ENCODE data around the gene ABCC1. TPM values are rescaled to one million over a fixed set of nuclear protein-coding genes. Genes with fewer than 3 reads are reported as not detected.

The ABCC1 gene
- total RNA-seq, 1 donor from 2014 or later, result 47.9 TPM

GRCh38 chr16:16007743-16008111 lies 58.3 kb downstream of the ABCC1 start:
- no peak for TF ChIP-seq CTCF (IDR thresholded peaks at IDR 0.05)
- no peak for DNase-seq (ENCODE audit: low spot score)
- no peaks in the 10 kb centered on the region for H3K27me3 Mint-ChIP-seq (ENCODE audit: low read depth)
- peaks cover 42% of the 10 kb centered on the region for H3K4me1 Mint-ChIP-seq (ENCODE audit: low read depth)
- H3K36me3 Mint-ChIP-seq (ENCODE audit: low read depth), result peaks cover 15% of the 10 kb centered on the region
- no peak overlapping the region for H3K4me3 Mint-ChIP-seq (ENCODE audit: unreplicated experiment)
- H3K27ac Mint-ChIP-seq (ENCODE audit: unreplicated experiment), result no peak overlapping the region
- H3K9me3 Mint-ChIP-seq (ENCODE audit: low read depth), result no peaks in the 10 kb centered on the region

GRCh38 chr16:16008666-16009065 lies 59.2 kb downstream of the ABCC1 start:
- Mint-ChIP-seq H3K27ac (ENCODE audit: unreplicated experiment) (no peak overlapping the region), H3K36me3 (ENCODE audit: low read depth) (peaks cover 15% of the 10 kb centered on the region), H3K27me3 (ENCODE audit: low read depth) (no peaks in the 10 kb centered on the region), H3K4me3 (ENCODE audit: unreplicated experiment) (no peak overlapping the region), H3K4me1 (ENCODE audit: low read depth) (peaks cover 47% of the 10 kb centered on the region), H3K9me3 (ENCODE audit: low read depth) (no peaks in the 10 kb centered on the region)
- no peak for TF ChIP-seq CTCF (IDR thresholded peaks at IDR 0.05)
- no peak for DNase-seq (ENCODE audit: low spot score)

- no peak for DNase-seq (ENCODE audit: low spot score)
- Mint-ChIP-seq H3K9me3 (ENCODE audit: low read depth) (no peaks in the 10 kb centered on the region), H3K27ac (ENCODE audit: unreplicated experiment) (no peak overlapping the region), H3K27me3 (ENCODE audit: low read depth) (no peaks in the 10 kb centered on the region), H3K4me3 (ENCODE audit: unreplicated experiment) (no peak overlapping the region), H3K4me1 (ENCODE audit: low read depth) (peaks cover 45% of the 10 kb centered on the region), H3K36me3 (ENCODE audit: low read depth) (peaks cover 15% of the 10 kb centered on the region)
- no peak for TF ChIP-seq CTCF (IDR thresholded peaks at IDR 0.05)
Measured at GRCh38 chr16:16009401-16009800, 60.0 kb downstream of the ABCC1 start.

- Mint-ChIP-seq H3K27me3 (ENCODE audit: low read depth) (no peaks in the 10 kb centered on the region), H3K4me1 (ENCODE audit: low read depth) (peaks cover 45% of the 10 kb centered on the region), H3K36me3 (ENCODE audit: low read depth) (peaks cover 17% of the 10 kb centered on the region), H3K27ac (ENCODE audit: unreplicated experiment) (no peak overlapping the region), H3K4me3 (ENCODE audit: unreplicated experiment) (no peak overlapping the region), H3K9me3 (ENCODE audit: low read depth) (no peaks in the 10 kb centered on the region)
- no peak for TF ChIP-seq CTCF (IDR thresholded peaks at IDR 0.05)
- DNase-seq (ENCODE audit: low spot score), result no peak
Measured at GRCh38 chr16:16010194-16010593, 60.8 kb downstream of the ABCC1 start.

GRCh38 chr16:16012144-16012543 lies 62.7 kb downstream of the ABCC1 start:
- Mint-ChIP-seq H3K4me3 (ENCODE audit: unreplicated experiment) (no peak overlapping the region), H3K27ac (ENCODE audit: unreplicated experiment) (no peak overlapping the region), H3K27me3 (ENCODE audit: low read depth) (no peaks in the 10 kb centered on the region), H3K4me1 (ENCODE audit: low read depth) (peaks cover 46% of the 10 kb centered on the region), H3K36me3 (ENCODE audit: low read depth) (peaks cover 26% of the 10 kb centered on the region), H3K9me3 (ENCODE audit: low read depth) (no peaks in the 10 kb centered on the region)
- TF ChIP-seq CTCF (IDR thresholded peaks at IDR 0.05), result no peak
- no peak for DNase-seq (ENCODE audit: low spot score)

Measured in chondrocyte (in vitro differentiated cells).